Adrenal gland (tissue), 5 donors: ENCODE measurements around the gene SIX3.

Source experiments
- CTCF ChIP-seq, 6 experiments: fragments of 450-650 bp in 4 of 6; fragments of 200-600 bp in 2 of 6; sonication (generic) in 1 of 6; IDR thresholded peaks; 1 replicate in 5 of 6; 2 replicates in 1 of 6; pipeline versions ENCODE4 v1.5.1 to v1.8.0; 2016 to 2021; ENCODE audit warnings: antibody characterized with exemption in 6 of 6, mild to moderate bottlenecking in 2 of 6, moderate library complexity in 1 of 6
- POLR2A ChIP-seq, 2 donors: fragments of 450-650 bp; IDR thresholded peaks; one replicate each; pipeline ENCODE4 v1.6.1; 2017; ENCODE audit warnings: antibody characterized with exemption in 2 of 2, mild to moderate bottlenecking in 2 of 2, moderate library complexity in 1 of 2
- donor health status: DM: no; HTN: no; CAD: no.

- TF ChIP-seq POLR2A (IDR thresholded peaks at IDR 0.05) (no peak), CTCF (IDR thresholded peaks at IDR 0.05) (no peak)
Observed at GRCh38 chr2:44927985-44928482, 13.5 kb upstream of the SIX3 start.
